ENCODE data around the gene AMPH.
"Not testable (repeated sequence)": the region's sequence is repeated elsewhere in the genome, so short reads cannot be mapped to it uniquely, and the experiment has no call there.

GRCh38 chr7:38358273-38358831 lies 272.8 kb downstream of the AMPH start:
- not testable (repeated sequence) for TF ChIP-seq CTCF, EP300 (IDR thresholded peaks at IDR 0.05)

Data from tibial nerve (tissue), 4 donors.